Fibroblast of peridontal ligament (primary cell): ENCODE data around the gene ADSS1.

ENCODE experiments used
- DNase-seq: peaks from one replicate; pipeline ENCODE4 v3.0.0-alpha.2; 2010; ENCODE audit errors: extremely low read depth

The ADSS1 gene

GRCh38 chr14:104734051-104734587, 10.1 kb downstream of the ADSS1 start:
- DNase-seq, result no peak

- no peak for DNase-seq
Measured at GRCh38 chr14:104734601-104734990, 10.6 kb downstream of the ADSS1 start.

DNA sequence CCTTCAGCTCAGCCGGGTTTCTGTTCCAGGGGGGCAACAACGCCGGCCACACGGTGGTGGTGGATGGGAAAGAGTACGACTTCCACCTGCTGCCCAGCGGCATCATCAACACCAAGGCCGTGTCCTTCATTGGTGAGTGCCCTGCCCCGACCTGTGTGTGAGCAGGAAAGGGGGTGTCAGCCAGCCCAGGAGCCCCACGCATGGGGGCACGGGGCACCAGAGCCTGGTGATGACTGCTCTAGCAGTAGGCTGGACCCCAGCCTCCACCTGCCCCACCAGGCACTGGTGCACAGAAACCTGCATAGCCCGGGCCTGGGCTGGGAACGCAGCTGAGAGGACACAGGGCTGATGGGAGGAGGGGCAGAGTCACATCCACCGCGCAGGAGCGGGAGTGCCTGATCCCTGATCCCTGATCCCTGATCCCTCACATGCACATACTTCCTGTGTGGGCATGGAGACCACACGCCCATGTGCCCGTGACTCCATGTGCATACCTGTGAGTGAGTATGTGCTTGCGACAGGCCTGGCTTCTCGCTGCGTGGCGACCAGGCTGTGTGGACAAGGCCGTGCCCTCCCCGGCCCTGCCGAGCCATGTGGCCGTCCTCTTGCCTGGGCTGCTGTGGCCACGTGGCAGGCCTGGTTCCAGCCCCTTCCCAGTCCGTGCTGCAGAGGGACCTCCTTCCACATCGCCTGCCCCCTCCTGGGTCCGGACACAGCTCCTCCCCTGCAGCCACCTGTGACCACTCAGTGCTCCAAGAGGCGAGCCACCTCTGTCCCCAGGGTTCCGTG, 11.2 kb downstream of the ADSS1 start:
- no peak for DNase-seq

DNA sequence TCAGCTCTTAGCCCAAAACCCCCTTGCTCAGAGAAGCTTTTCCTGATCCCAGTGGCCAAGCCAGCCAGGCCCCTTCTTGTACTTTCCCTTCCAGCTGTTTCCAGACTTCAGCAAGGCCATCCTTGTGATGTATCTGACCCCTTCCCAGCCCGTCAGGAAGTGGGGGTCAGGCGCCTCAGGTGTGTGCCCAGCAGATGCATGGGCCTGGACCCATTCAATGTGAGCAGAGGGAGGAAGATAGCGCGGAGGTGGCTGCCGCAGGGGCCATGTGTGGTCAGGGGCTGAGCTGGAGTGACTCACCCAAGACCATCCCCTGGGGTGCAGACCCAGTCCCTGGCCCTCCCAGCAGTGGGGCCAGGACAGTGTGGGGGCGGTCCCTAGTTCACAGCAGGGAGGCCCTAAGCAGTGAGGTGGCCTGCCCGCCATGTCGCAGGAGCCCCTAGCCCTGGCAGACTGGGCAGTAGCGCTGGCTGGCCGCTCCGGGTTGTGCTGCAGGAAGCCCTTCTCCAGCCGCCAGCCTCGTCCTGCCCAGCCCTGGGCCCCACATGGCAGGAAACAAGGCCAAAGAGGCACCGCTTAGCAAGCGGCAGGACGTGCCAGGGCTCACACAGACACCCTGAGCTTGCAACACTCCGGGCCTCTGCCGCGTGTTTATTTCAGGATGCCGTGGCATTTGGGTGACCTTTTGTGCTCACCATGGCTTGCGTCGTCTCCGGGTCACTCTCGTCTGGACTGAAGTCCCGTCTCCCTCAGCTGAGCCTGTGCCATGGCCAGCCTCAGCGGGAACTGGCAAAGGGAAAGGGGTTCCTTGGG, 12.0 kb downstream of the ADSS1 start:
- peak; percentile 62 for DNase-seq

DNA sequence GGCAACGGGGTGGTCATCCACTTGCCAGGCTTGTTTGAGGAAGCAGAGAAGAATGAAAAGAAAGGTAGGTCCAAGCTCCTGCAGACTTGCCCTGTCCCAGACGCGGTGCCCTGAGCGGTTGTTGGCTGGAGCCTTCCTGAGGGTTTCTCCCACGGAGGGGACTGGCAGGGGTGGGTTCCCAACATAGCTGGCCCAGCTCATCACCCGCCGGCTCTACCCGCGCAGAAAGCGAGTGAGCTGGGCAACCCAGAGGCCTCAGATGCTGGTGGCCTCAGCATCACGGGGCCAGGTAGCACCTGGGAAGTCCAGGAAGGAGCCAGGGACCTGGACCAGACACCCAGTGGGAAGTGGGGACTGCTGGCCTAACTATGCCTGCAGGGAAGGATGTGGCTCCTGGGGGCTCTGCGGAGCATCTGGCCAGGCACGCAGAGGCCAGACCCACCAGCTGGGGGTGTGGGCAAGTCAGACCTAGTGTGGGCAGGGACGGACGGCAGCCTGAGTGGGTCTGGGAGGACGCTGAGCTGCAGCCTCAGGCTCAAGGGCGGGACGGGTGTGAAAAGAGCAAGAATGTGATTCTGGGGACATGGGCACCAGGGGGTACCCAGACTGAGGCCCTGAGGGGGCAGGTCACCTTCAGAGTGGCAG, 14.5 kb downstream of the ADSS1 start:
- no peak for DNase-seq

- DNase-seq, result no peak
Measured at GRCh38 chr14:104739026-104739425, 15.0 kb downstream of the ADSS1 start.

DNA sequence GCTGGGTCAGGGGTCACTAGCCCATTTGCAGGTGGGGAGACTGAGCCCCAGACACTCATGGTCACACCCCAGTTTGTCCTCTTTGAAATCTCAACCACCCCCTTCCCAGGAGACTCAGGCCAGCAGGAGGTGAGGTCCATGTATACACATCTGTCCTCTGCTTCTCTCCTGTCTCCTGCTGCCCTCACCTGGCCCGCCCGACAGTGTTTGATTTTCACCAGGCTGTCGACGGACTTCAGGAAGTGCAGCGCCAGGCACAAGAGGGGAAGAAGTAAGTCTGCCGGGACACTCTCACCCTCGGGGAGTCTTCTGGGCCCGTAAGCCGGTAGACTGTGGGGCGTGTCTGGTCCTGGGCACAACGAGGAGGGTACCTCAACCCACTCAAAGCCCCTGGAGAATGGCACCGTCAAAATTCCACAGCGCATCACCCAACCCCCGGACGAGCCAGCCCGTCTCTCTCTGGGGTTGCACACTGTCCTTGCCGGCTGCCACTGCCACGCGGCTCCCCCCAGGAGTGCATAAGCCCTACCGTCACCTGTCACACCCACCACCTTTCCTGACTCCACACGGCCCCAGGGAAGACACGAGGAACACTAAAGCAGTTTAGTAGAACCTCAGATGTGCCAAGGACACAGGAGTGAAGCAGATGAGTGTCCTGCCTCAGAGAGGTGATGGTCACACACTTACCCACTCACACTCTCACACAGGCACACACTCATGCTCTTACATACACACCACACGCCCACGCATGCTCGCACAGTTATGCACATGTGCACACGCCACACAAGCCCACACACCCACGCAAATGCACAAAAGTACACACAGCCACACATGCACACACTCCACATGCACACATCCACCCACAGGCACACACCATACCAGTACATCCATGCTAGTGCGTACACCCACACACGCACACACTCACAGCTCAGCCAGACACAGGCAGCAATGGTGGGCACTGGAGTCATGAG, 15.8 kb downstream of the ADSS1 start:
- no peak for DNase-seq

DNA sequence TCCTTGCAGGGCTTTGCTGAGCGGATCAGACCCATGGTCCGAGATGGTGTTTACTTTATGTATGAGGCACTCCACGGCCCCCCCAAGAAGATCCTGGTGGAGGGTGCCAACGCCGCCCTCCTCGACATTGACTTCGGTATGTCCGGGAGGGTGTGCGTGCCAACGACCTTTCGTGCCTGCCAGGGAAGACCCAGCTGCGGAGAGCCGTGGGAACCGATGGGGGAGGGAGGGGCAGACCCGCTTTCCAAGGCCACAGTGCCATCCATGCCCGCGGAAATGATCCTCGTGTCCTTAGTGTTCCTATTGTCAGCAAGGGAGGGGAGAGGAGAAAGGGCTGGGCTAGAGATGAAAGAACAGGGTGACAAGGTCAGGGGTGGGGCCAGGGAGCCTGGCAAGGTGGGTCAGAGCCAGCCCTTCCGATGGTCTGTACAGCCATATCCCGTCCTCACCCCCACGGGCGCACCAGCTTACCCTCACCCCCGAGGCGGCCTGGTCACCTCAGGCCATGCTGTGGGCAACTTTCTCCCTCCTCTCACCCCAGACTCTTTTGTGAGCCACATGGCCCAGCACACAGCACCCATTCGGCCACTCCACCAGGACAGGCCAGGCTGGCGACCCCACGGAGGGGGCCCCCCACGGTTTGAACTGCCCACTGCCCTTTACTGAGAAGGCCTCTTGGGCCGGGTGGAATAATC, 17.2 kb downstream of the ADSS1 start:
- DNase-seq, result no peak

- DNase-seq, result no peak
Measured at GRCh38 chr14:104741803-104742251, 17.8 kb downstream of the ADSS1 start.

- no peak for DNase-seq
Measured at GRCh38 chr14:104742586-104743455, 18.8 kb downstream of the ADSS1 start.

DNA sequence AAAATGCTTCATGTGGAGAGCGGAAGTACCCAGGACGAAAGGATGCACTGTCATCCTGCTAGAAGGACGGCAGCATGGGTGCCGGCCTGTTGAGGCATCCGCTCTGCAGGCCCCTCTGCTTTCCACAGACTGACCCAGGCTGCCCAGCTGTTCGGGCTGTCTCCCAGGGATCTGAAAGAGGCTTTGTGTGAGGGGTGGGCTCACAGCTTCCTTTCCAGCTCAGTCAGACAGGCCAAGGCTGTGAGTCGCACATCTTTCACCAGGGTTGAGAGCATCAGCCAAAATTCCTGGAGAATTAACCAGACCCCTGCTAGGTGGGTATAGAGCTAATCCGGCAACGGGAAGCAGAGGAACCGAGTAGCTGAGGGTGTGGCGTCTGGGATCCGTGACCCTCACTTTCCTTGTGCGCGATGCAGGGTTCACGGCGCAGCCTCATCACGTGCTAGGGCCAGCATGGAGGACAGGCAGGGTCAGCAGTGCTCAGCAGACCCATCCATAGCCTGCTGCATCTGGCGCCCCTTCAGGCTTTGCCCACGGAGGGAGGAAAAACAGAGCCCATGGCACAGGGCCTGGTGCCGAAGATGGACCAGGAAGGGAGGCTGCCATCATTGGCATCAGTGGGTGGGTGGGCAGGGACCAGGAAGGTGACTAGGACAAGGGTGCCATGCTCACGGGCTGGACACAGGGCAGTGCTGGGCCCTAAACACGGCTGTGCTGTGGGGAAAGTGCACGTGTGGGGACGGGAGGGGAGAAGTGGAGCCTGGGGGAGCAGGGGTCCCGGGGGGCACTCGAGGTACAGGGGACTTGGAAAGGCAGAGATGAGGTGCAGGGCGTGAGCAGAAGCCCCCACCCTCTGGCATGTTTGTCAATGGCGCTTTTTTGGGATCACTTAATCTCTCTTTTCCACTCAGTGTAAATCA, 19.7 kb downstream of the ADSS1 start:
- no peak for DNase-seq

- DNase-seq, result no peak
Measured at GRCh38 chr14:104744484-104744883, 20.5 kb downstream of the ADSS1 start.

DNA sequence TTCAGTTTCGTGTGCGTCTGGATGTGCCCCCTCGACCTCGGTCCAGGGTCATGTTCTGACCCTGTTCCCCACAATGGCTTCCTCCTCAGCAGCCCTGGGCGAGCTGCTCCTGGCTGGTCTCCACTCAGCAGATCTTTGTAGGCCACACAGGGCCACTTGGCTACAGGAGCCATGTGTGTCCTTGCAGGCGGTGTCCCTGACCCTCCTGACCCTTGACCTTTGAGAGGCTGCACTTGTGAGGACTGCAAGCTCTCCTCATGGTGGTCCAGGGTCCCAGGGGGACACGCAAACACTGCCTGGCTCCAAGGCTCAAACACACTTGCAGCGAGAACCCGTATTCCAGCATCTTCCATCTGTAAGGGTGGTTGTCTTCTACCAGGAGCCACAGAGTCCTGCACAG, 21.4 kb downstream of the ADSS1 start:
- no peak for DNase-seq

DNA sequence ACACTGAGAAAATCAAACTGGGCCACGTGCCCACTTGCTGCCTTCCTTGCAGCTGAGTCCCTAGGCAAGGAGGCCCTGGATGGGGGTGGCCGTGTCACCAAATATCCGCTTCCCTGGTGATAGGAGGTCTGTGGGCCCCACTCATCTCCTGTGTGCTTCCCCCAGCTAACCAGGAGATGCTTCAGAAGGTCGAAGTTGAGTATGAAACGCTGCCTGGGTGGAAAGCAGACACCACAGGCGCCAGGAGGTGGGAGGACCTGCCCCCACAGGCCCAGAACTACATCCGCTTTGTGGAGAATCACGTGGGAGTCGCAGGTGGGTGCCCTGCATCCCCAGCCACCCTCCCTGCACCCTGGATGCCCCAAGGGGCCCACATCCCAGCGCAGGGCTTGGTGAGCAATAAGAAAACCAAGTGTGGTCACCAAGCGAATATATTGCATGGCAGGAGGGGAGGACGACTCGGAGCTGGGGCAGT, 22.1 kb downstream of the ADSS1 start:
- no peak for DNase-seq

- DNase-seq, result peak; percentile 60
Measured at GRCh38 chr14:104746934-104747481, 23.0 kb downstream of the ADSS1 start.

- DNase-seq, result no peak
Measured at GRCh38 chr14:104747876-104748275, 23.8 kb downstream of the ADSS1 start.

DNA sequence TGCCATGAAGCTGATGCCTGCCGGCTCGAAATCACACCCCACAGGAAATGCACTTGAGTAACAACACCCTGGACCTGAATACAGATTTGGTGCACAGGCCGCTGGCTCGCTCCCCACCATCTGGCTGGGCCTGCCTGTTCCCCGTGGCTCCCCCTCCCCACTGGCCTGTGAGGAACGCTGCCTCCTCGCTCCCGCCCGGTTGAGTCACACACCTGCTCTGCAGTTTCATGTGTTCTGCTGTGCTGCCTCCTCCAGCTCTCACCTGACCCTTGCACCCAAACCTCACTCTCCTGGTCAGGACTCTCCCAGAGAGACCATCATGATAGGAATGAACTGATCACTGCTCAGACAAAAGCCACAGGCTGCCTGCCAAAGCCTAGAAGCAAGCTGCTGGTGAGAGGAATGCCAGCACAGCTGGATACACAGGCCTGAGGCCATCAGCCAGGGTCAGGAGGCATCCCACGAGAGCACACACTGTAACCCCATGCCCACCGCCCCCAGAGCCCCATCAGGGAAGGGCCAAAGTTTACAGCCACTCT, 25.2 kb downstream of the ADSS1 start:
- peak; percentile 69 for DNase-seq
